ENCODE data around the gene KRT28. TPM values are rescaled to one million over a fixed set of nuclear protein-coding genes. Genes with fewer than 3 reads are reported as not detected.
A peak's percentile ranks its signal among the peaks of the same experiment; 100 is the strongest.

The KRT28 gene
- total and polyA plus RNA-seq, 2 experiments from 2014 or later, result not detected

DNA sequence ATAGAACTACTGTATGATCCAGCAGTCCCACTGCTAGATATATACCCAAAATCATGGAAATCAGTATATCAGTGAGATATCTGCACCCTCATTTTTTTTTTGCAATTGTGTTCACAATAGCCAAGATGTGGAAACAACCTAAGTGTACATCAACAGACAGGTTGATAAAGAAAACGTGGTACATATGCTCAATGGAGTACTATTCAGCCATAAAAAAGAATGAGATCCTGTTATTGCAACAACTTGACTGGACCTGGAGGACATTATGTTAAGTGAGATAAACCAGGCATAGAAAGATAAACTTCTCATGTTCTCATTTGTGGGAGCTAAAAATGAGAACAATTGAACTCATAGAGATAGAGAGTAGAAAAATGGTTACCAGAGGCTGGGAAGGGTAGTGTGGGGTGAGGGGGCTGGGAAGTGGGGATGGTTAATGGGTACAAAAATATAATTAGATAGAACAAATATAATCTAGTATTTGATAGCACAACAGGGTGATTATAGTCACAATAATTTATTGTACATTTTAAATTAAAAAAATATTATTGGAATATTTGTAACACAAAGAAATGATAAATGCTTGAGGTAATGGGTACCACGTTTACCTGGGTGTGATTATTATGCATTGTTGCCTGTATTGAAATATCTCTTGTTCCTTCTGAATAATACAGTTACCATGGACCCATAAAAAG is 30.5 kb upstream of the KRT28 start:
- Histone ChIP-seq H3K27me3 (peaks cover 40% of the 10 kb centered on the region), H3K27ac (no peak overlapping the region), H3K4me1 (ENCODE audit: low read depth) (peaks cover 9% of the 10 kb centered on the region), H3K4me3 (no peak overlapping the region), H3K9me3 (ENCODE audit: low read depth) (no peaks in the 10 kb centered on the region), H3K36me3 (no peaks in the 10 kb centered on the region)
- TF ChIP-seq, protein P1, sequence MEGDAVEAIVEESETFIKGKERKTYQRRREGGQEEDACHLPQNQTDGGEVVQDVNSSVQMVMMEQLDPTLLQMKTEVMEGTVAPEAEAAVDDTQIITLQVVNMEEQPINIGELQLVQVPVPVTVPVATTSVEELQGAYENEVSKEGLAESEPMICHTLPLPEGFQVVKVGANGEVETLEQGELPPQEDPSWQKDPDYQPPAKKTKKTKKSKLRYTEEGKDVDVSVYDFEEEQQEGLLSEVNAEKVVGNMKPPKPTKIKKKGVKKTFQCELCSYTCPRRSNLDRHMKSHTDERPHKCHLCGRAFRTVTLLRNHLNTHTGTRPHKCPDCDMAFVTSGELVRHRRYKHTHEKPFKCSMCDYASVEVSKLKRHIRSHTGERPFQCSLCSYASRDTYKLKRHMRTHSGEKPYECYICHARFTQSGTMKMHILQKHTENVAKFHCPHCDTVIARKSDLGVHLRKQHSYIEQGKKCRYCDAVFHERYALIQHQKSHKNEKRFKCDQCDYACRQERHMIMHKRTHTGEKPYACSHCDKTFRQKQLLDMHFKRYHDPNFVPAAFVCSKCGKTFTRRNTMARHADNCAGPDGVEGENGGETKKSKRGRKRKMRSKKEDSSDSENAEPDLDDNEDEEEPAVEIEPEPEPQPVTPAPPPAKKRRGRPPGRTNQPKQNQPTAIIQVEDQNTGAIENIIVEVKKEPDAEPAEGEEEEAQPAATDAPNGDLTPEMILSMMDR (IDR thresholded peaks at IDR 0.05; ENCODE audit: low read depth, low read length), result no peak
- no peak for DNase-seq (ENCODE audit: low read depth in 1 of 2, low spot score in 1 of 2)

DNA sequence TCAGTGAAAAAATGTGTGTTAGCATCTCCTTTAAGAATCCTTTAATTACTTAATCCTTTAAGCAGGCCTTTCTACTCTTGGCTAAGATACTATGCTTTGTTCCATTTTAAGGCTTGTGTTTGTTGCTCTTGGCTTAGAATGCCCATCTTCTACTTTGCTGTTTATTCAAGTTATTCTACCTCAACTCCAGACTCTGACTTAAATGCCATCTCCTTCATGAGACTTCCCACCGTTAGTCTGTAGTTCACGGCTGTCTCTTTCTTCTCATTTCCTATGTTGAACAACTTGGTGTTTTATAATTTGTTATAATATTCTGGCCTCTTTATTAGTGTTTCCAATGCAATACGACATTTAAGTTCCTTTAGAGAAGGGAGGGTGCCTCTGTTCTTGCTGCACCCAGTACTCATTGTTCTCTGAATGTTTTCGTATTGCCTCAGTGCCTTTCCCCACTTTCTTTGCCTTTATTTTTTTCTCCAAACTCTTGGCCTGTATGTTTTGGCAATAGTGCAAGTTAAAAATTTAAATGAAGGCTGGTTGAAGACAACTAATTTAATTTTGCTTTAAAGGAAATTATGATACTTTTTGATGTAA is 28.8 kb upstream of the KRT28 start:
- H3K27ac ChIP-seq, result no peak overlapping the region
- no peak overlapping the region for H3K4me3 ChIP-seq
- H3K9me3 ChIP-seq (ENCODE audit: low read depth), result no peaks in the 10 kb centered on the region
- DNase-seq (ENCODE audit: low read depth in 1 of 2, low spot score in 1 of 2), result no peak
- TF ChIP-seq, protein P1 (IDR thresholded peaks at IDR 0.05; ENCODE audit: low read depth, low read length), result no peak
- peaks cover 46% of the 10 kb centered on the region for H3K27me3 ChIP-seq
- peaks cover 9% of the 10 kb centered on the region for H3K4me1 ChIP-seq (ENCODE audit: low read depth)
- no peaks in the 10 kb centered on the region for H3K36me3 ChIP-seq

DNA sequence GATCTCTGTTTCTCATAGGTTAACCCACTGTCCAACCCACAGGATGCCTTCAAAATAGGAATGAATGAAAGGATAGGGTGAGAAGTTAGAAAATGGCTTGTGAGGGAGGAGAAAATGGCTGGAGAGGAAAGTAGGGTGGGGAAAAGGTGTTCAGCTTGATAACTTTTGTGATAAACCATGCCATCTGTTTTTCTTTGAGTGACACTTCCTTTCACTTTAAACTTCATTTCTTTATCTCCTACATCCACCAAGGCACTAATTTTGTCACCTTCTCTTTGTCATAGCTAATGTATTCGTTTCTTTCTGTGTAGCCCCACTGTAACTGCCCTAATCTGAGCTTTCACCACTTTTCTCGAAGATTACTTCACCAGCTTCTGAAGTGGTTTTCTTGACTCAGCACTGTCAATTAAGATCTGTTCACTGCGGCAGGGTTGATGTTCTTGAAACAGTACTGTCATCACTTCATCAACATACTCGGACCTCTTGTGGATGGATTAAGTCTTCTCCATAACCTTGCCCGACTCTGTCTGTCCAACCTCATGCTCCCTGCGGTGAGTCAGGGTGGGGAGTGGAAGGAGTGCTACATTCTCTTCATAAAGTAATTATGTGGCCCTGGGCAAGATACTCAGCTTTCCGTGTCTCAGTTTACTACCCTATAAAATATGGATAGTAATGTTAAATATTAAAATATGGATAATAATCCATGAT is 28.1 kb upstream of the KRT28 start:
- H3K27ac ChIP-seq, result no peak overlapping the region
- peaks cover 9% of the 10 kb centered on the region for H3K4me1 ChIP-seq (ENCODE audit: low read depth)
- DNase-seq (ENCODE audit: low read depth in 1 of 2, low spot score in 1 of 2), result peak; percentile 13 to 35
- no peaks in the 10 kb centered on the region for H3K36me3 ChIP-seq
- no peaks in the 10 kb centered on the region for H3K9me3 ChIP-seq (ENCODE audit: low read depth)
- H3K4me3 ChIP-seq, result no peak overlapping the region
- peaks cover 42% of the 10 kb centered on the region for H3K27me3 ChIP-seq
- TF ChIP-seq, protein P1 (IDR thresholded peaks at IDR 0.05; ENCODE audit: low read depth, low read length), result no peak

DNA sequence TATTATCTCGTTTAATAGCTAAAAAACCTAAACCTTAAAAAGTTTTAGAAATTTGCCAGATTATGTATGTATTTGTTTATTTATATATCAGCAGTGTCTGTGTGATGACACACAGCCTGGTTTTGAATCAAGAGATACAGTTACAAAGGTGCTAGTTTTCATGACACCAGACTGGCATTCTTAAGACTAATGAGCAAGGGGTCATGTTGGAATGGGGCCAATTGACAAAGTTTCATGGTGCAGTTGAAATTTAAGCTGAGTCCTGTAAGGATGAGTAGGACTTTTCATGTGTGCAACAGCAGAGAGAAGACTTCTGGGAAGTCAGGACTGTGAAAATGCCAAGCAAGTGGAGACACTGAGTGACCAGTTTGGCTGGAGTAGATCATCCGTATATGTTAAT is 25.8 kb upstream of the KRT28 start:
- no peaks in the 10 kb centered on the region for H3K36me3 ChIP-seq
- peaks cover 43% of the 10 kb centered on the region for H3K27me3 ChIP-seq
- H3K4me3 ChIP-seq, result no peak overlapping the region
- TF ChIP-seq, protein P1 (IDR thresholded peaks at IDR 0.05; ENCODE audit: low read depth, low read length), result no peak
- H3K4me1 ChIP-seq (ENCODE audit: low read depth), result peaks cover 9% of the 10 kb centered on the region
- no peak overlapping the region for H3K27ac ChIP-seq
- DNase-seq (ENCODE audit: low read depth in 1 of 2, low spot score in 1 of 2), result no peak
- H3K9me3 ChIP-seq (ENCODE audit: low read depth), result no peaks in the 10 kb centered on the region

DNA sequence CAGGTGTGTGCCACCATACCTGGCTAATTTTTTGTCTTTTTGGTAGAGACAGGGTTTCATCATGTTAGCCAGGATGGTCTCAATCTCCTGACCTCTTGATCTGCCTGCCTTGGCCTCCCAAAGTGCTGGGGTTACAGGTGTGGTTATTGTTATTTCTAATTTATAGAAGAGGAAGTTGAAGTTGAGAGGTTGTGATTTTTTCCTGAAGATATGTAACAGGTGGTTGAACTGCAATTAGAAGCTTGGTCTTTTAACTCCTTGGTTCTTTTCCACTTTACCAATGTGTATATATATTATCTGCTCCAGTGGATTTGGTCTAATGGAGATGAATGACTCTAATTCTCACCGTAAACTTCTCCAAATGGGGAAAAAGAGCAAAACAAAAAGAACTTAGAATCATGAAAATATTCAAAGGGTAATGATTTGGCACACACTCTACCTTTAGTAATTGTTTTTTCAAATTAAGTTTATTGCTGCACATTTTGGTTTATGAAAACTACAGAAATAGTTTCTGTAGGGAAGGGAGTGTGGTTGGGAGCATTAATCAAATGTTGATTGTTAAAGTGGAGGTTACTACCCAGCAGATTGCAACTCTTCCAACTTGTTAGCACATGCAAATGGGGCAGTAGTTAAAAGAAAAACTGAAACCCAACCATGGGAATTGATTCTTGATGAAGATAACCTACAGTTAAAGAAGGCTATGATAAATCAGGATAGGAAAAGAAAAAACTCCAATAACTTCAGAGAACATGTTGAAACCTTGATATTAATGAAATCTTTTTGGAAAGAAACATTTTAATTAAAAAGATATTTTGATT is 24.5 kb upstream of the KRT28 start:
- no peak for DNase-seq (ENCODE audit: low read depth in 1 of 2, low spot score in 1 of 2)

More for the DNA sequence above, 24.5 kb upstream of the KRT28 start:
- Histone ChIP-seq H3K36me3 (no peaks in the 10 kb centered on the region), H3K9me3 (ENCODE audit: low read depth) (no peaks in the 10 kb centered on the region), H3K27me3 (peaks cover 40% of the 10 kb centered on the region), H3K27ac (no peak overlapping the region), H3K4me3 (no peak overlapping the region), H3K4me1 (ENCODE audit: low read depth) (peaks cover 14% of the 10 kb centered on the region)
- TF ChIP-seq, protein P1 (IDR thresholded peaks at IDR 0.05; ENCODE audit: low read depth, low read length), result no peak

Data from cardiac muscle cell (in vitro differentiated cells and primary cell).